ENCODE results near the gene DLG4. TPM values are rescaled to one million over a fixed set of nuclear protein-coding genes. Genes with fewer than 3 reads are reported as not detected.

The DLG4 gene
- total and polyA plus RNA-seq, 2 experiments from 2014 or later: 2.9 to 10.7 TPM

DNA sequence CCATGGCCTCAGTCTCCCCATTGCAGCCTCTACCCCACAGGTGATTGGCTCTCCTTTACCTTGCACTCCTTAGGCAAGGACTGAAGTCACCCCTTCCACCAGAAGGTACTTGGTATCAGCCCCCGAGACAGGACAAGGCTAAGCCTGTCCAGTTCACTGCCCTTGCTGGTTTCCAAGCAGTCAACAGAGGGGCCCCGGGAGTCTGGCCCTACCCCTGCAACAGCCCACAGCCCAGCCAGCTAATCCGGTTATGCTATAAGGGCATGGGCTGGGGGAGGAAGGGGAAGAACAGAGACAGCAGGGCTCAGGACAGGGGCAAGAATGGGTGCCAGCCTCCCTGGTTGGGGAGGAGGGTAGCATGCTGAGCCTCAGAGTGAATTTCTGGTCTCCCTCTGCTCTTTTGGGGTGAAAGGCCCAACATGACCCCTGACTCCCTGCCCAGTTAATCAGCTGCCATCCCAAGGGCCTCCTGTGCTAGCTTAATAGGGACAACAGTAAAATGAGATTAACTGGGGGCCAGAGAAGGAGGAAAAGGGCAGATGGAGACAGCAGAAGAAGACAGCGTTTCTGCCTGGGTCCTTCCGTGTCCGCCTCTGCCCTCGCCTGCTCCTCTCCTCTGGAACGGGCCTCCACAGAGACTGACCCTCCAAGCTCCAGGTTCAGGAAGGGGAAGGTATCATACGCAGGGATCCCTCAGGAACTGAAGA lies 10.7 kb downstream of the DLG4 start:
- no peaks in the 10 kb centered on the region for H3K27me3 ChIP-seq
- H3K9me2 ChIP-seq (replicated peaks; ENCODE audit: insufficient read depth): no peaks in the 10 kb centered on the region
- peaks cover 40% of the 10 kb centered on the region for H3K79me2 ChIP-seq
- peaks cover 7% of the 10 kb centered on the region for H3K4me1 ChIP-seq (ENCODE audit: insufficient read depth)
- no peaks in the 10 kb centered on the region for H3K9me3 ChIP-seq (ENCODE audit: low read depth)
- H3K4me3 ChIP-seq: no peak overlapping the region
- no peak overlapping the region for H3K4me2 ChIP-seq
- H3K27ac ChIP-seq: no peak overlapping the region
- no peak for DNase-seq (ENCODE audit: low spot score)
- WGBS (ENCODE audit: low lambda C conversion rate, missing lambda C conversion rate): 79% methylated on average over 9 of the region's 9 CpGs
- peaks cover 18% of the 10 kb centered on the region for H4K20me1 ChIP-seq (ENCODE audit: insufficient read depth, poor library complexity, severe bottlenecking)
- no peak overlapping the region for H2AFZ ChIP-seq
- no peaks in the 10 kb centered on the region for H3K36me3 ChIP-seq (replicated peaks; ENCODE audit: insufficient read depth, low read depth)
- TF ChIP-seq EZH2phosphoT487 (IDR thresholded peaks at IDR 0.05; ENCODE audit: low read depth, severe bottlenecking, unreplicated experiment): no peak
- TF ChIP-seq EZH2 (IDR thresholded peaks at IDR 0.05; ENCODE audit: borderline replicate concordance): no peak
- TF ChIP-seq, protein P1, sequence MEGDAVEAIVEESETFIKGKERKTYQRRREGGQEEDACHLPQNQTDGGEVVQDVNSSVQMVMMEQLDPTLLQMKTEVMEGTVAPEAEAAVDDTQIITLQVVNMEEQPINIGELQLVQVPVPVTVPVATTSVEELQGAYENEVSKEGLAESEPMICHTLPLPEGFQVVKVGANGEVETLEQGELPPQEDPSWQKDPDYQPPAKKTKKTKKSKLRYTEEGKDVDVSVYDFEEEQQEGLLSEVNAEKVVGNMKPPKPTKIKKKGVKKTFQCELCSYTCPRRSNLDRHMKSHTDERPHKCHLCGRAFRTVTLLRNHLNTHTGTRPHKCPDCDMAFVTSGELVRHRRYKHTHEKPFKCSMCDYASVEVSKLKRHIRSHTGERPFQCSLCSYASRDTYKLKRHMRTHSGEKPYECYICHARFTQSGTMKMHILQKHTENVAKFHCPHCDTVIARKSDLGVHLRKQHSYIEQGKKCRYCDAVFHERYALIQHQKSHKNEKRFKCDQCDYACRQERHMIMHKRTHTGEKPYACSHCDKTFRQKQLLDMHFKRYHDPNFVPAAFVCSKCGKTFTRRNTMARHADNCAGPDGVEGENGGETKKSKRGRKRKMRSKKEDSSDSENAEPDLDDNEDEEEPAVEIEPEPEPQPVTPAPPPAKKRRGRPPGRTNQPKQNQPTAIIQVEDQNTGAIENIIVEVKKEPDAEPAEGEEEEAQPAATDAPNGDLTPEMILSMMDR (IDR thresholded peaks at IDR 0.05; ENCODE audit: poor library complexity): no peak

- H3K4me2 ChIP-seq: no peak overlapping the region
- peaks cover 32% of the 10 kb centered on the region for H3K79me2 ChIP-seq
- H3K9me3 ChIP-seq (ENCODE audit: low read depth): no peaks in the 10 kb centered on the region
- no peaks in the 10 kb centered on the region for H3K27me3 ChIP-seq
- H3K27ac ChIP-seq: no peak overlapping the region
- no peak overlapping the region for H3K4me3 ChIP-seq
- peaks cover 3% of the 10 kb centered on the region for H3K4me1 ChIP-seq (ENCODE audit: insufficient read depth)
- no peak overlapping the region for H2AFZ ChIP-seq
- no peaks in the 10 kb centered on the region for H3K9me2 ChIP-seq (replicated peaks; ENCODE audit: insufficient read depth)
- peaks cover 18% of the 10 kb centered on the region for H4K20me1 ChIP-seq (ENCODE audit: insufficient read depth, poor library complexity, severe bottlenecking)
- TF ChIP-seq, protein P1 (IDR thresholded peaks at IDR 0.05; ENCODE audit: poor library complexity): no peak
- WGBS (ENCODE audit: low lambda C conversion rate, missing lambda C conversion rate): 51% methylated on average over 14 of the region's 21 CpGs
- no peak for DNase-seq (ENCODE audit: low spot score)
- no peaks in the 10 kb centered on the region for H3K36me3 ChIP-seq (replicated peaks; ENCODE audit: insufficient read depth, low read depth)
Observed at GRCh38 chr17:7208027-7208571, 11.5 kb downstream of the DLG4 start.

GRCh38 chr17:7207120-7208001 lies 12.3 kb downstream of the DLG4 start:
- H3K4me3 ChIP-seq: no peak overlapping the region
- no peak for DNase-seq (ENCODE audit: low spot score)
- H4K20me1 ChIP-seq (ENCODE audit: insufficient read depth, poor library complexity, severe bottlenecking): peaks cover 14% of the 10 kb centered on the region
- no peak overlapping the region for H3K27ac ChIP-seq
- WGBS (ENCODE audit: low lambda C conversion rate, missing lambda C conversion rate): 83% methylated on average over 9 of the region's 24 CpGs
- H3K79me2 ChIP-seq: peaks cover 25% of the 10 kb centered on the region
- H3K4me1 ChIP-seq (ENCODE audit: insufficient read depth): peaks cover 3% of the 10 kb centered on the region
- no peak overlapping the region for H2AFZ ChIP-seq
- H3K9me2 ChIP-seq (replicated peaks; ENCODE audit: insufficient read depth): no peaks in the 10 kb centered on the region
- H3K27me3 ChIP-seq: no peaks in the 10 kb centered on the region
- no peak overlapping the region for H3K4me2 ChIP-seq
- no peaks in the 10 kb centered on the region for H3K9me3 ChIP-seq (ENCODE audit: low read depth)
- H3K36me3 ChIP-seq (replicated peaks; ENCODE audit: insufficient read depth, low read depth): no peaks in the 10 kb centered on the region
- TF ChIP-seq EZH2phosphoT487 (IDR thresholded peaks at IDR 0.05; ENCODE audit: low read depth, severe bottlenecking, unreplicated experiment) (no peak), EZH2 (IDR thresholded peaks at IDR 0.05; ENCODE audit: borderline replicate concordance) (no peak)
- TF ChIP-seq, protein P1 (IDR thresholded peaks at IDR 0.05; ENCODE audit: poor library complexity): no peak

Measured in hepatocyte (in vitro differentiated cells).